GM12878 (cell line): Measurements from ENCODE around the gene PSAP. TPM values are rescaled to one million over a fixed set of nuclear protein-coding genes. Genes with fewer than 3 reads are reported as not detected.

Source experiments
- ATAC-seq: fragments of 200-7000 bp; cut with Tn5 transposase; 3 replicates; pipeline ENCODE4 v1.9.1; 2020; ENCODE audit warnings: mild to moderate bottlenecking, moderate library complexity
- BruUV-seq: library from RNA; stranded (reverse); fragments of 400-500 nt; replicated peaks from 2 replicates; lab custom pipeline; 2021; lab: Mats Ljungman, UMichigan
- CTCF ChIA-PET: fragments of 300-600 bp; sonication (Branson Sonifier 250); formaldehyde crosslinking; extraction: SDS; loops from one replicate; lab custom pipeline; 2021; ENCODE audit warnings: inconsistent platforms; lab: Yijun Ruan, JAX
- POLR2A ChIA-PET: fragments of 350-600 bp; formaldehyde crosslinking; extraction: SDS; loops from one replicate; lab custom pipeline; 2021; ENCODE audit warnings: inconsistent platforms; lab: Charles Lee
- RAD21 ChIA-PET: fragments of 300-600 bp; sonication (Branson Sonifier 250); formaldehyde crosslinking; loops from one replicate; lab custom pipeline; 2023; ENCODE audit warnings: antibody characterized with exemption; ENCODE audit not compliant: unreplicated experiment; lab: Charles Lee
- SMC1A ChIA-PET: fragments of 300-600 bp; sonication (Branson Sonifier 250); formaldehyde crosslinking; loops from one replicate; lab custom pipeline; 2023; ENCODE audit not compliant: unreplicated experiment, uncharacterized antibody; lab: Charles Lee
- DNase-seq: peaks from one replicate; pipeline ENCODE4 v3.0.0-alpha.2; 2011; ENCODE audit warnings: low read depth, low spot score
- FAIRE-seq: peaks from 3 replicates; lab custom pipeline; 2011; peaks lifted over from hg19 to GRCh38; lab: Jason Lieb, UNC
- H2AFZ ChIP-seq: 2 replicates; pipeline ENCODE4 v1.6.0; 2011; ENCODE audit warnings: low read depth, low read length, control low read depth; ENCODE audit not compliant: control insufficient read depth
- H3K27ac ChIP-seq: 2 replicates; pipeline ENCODE4 v1.5.1; 2011; ENCODE audit warnings: control low read depth; ENCODE audit not compliant: control insufficient read depth, insufficient read depth
- H3K27me3 ChIP-seq, 2 experiments: replicated peaks in 1 of 2; 2 replicates each; pipeline versions ENCODE4 v1.6.0 to v1.6.1; 2011; ENCODE audit warnings: low read length in 1 of 2; ENCODE audit not compliant: control insufficient read depth in 2 of 2, insufficient read depth in 2 of 2
- H3K36me3 ChIP-seq, 2 experiments: 2 replicates each; pipeline ENCODE4 v1.5.1; 2011; ENCODE audit warnings: low read length in 1 of 2; ENCODE audit not compliant: control insufficient read depth in 2 of 2, insufficient read depth in 2 of 2
- H3K4me1 ChIP-seq: 2 replicates; pipeline ENCODE4 v1.6.1; 2011; ENCODE audit warnings: mild to moderate bottlenecking, low read length, moderate library complexity, mixed read lengths; ENCODE audit not compliant: control insufficient read depth, insufficient read depth
- H3K4me2 ChIP-seq: 2 replicates; pipeline ENCODE4 v1.6.0; 2011; ENCODE audit warnings: control low read depth; ENCODE audit not compliant: control insufficient read depth, insufficient read depth
- H3K4me3 ChIP-seq: fragments of 200-600 bp; sonication (generic); 2 replicates; pipeline ENCODE4 v1.5.1; 2016
- H3K79me2 ChIP-seq: 2 replicates; pipeline ENCODE4 v1.6.0; 2011; ENCODE audit warnings: low read length; ENCODE audit not compliant: control insufficient read depth, insufficient read depth
- H3K9ac ChIP-seq: 2 replicates; pipeline ENCODE4 v1.8.0; 2011; ENCODE audit warnings: low read length, control low read depth, mixed read lengths; ENCODE audit not compliant: control insufficient read depth, insufficient read depth
- H3K9me3 ChIP-seq: replicated peaks from 3 replicates; pipeline ENCODE4 v1.5.1; 2011; ENCODE audit warnings: mild to moderate bottlenecking, low read length; ENCODE audit not compliant: control insufficient read depth, insufficient read depth
- H4K20me1 ChIP-seq: 2 replicates; pipeline ENCODE4 v1.6.0; 2011; ENCODE audit not compliant: control insufficient read depth, insufficient read depth
- RUNX3 ChIP-seq: IDR thresholded peaks from 2 replicates; pipeline ENCODE4 v1.6.1; 2012; ENCODE audit warnings: low read length, inconsistent platforms
- SRF ChIP-seq, 2 experiments: IDR thresholded peaks; 2 replicates each; pipeline ENCODE4 v1.6.1; 2011; ENCODE audit warnings: low read depth in 2 of 2, low read length in 2 of 2, mild to moderate bottlenecking in 1 of 2, moderate library complexity in 1 of 2
- WGBS: methylation state at CpG from one replicate; pipeline ENCODE4 v1.1.6; 2016; ENCODE audit warnings: low lambda C conversion rate; ENCODE audit not compliant: insufficient replicate concordance, insufficient coverage; ENCODE audit errors: missing lambda C conversion rate; 5-methylcytosine and 5-hydroxymethylcytosine counted together
- in situ Hi-C: fragments of 300-500 bp; cut with MboI; formaldehyde crosslinking; loops from 9 replicates; pipeline ENCODE4 v1.14.3; 2018; ENCODE audit warnings: mixed read lengths
- intact Hi-C: fragments of 100-400 bp; cut with micrococcal nuclease; formaldehyde crosslinking; loops from one replicate; pipeline ENCODE4 v1.14.2; 2022; ENCODE audit not compliant: unreplicated experiment
- polyA plus RNA-seq, 11 experiments: library from polyadenylated mRNA; depleted of rRNA in 4 of 11; unstranded in 6 of 11; stranded (reverse) in 5 of 11; fragments of >200 nt; fragmentation: Nextera tagmentation in 4 of 11; fragmentation: Illumina TruSeq in 1 of 11; extraction: Ambion mirVana in 4 of 11; extraction: Trizol in 1 of 11; gene quantifications; 1 replicate in 1 of 11; 2 replicates in 10 of 11; pipeline versions ENCODE4 v1.2.1 to v1.2.3, GENCODE V29; 2011 to 2016; ENCODE audit warnings: inconsistent platforms in 2 of 11, missing spikeins in 2 of 11, low read depth in 1 of 11
- total RNA-seq, 4 experiments: library from RNA; depleted of rRNA in 3 of 4; stranded (reverse); fragments of >200 nt in 3 of 4; fragmentation: Illumina TruSeq in 1 of 4; extraction: Trizol in 1 of 4; gene quantifications; 2 replicates each; pipeline versions ENCODE4 v1.2.1 to v1.2.3, GENCODE V29; 2013 to 2021

Gene PSAP
- total and polyA plus RNA-seq, 10 of the 15 experiments (the other 5 are each of a cell fraction or from before 2014, with no cell fraction given) = 178 to 336 (median 286) TPM

GRCh38 chr10:71838264-71839211, 12.5 kb downstream of the PSAP start:
- Histone ChIP-seq H3K4me1 (peaks cover 63% of the 10 kb centered on the region), H3K27me3 (no peaks in the 10 kb centered on the region), H2AFZ (no peak overlapping the region), H3K27ac (peak overlapping the region; percentile 14; the same call in 1 of the 2 replicates), H3K4me2 (peak overlapping the region; percentile 86), H3K79me2 (peaks cover 70% of the 10 kb centered on the region), H3K36me3 (peaks cover 4 to 6% of the 10 kb centered on the region in 2 experiments; a peak in 3 of 4 replicates), H3K4me3 (no peak overlapping the region), H3K9ac (no peak overlapping the region), H4K20me1 (no peaks in the 10 kb centered on the region), H3K9me3 (no peaks in the 10 kb centered on the region)
- in situ Hi-C loops = no loop called here
- no peak for ATAC-seq
- ChIA-PET CTCF (interaction anchor here (0.7 to 7.5 kb wide), 9 partner anchors 12 to 210 kb away, joined by 3 to 104 read pairs (median 6); partner anchors contain the start of genes PSAP and VSIR), RAD21 (interaction anchor here (1.0 to 6.7 kb wide), 2 partner anchors 35 to 57 kb away, joined by 3 to 39 read pairs; no protein-coding TSS in a partner anchor), POLR2A (interaction anchor here (0.6 to 0.8 kb wide), 2 partner anchors 39 to 1237 kb away, joined by 3 to 4 read pairs; no protein-coding TSS in a partner anchor), SMC1A (interaction anchor here (0.6 to 4.0 kb wide), 6 partner anchors 16 to 306 kb away, joined by 3 to 16 read pairs (median 4); partner anchors contain the start of gene VSIR)
- no peak for DNase-seq
- BruUV-seq = no TSS peak
- intact Hi-C loops = no loop called here
- WGBS = 73% methylated on average over 14 of the region's 14 CpGs
- TF ChIP-seq RUNX3 (peak; percentile 23; the same call in 1 of the 2 replicates), SRF (IDR thresholded peaks at IDR 0.05; ENCODE audit: low read depth in 2 of 2, low read length in 2 of 2) (no peak)
- FAIRE-seq = no peak
